Psoas muscle (tissue), 8 donors: ENCODE results near the gene RSRP1. TPM values are rescaled to one million over a fixed set of nuclear protein-coding genes. Genes with fewer than 3 reads are reported as not detected.
"Not testable (repeated sequence)": the region's sequence is repeated elsewhere in the genome, so short reads cannot be mapped to it uniquely, and the experiment has no call there.

ENCODE experiments used
- ATAC-seq, 4 donors: fragments of 200-7000 bp; cut with Tn5 transposase; one replicate each; pipeline ENCODE4 v1.9.1; 2020; ENCODE audit warnings: moderate library complexity in 3 of 4, mild to moderate bottlenecking in 2 of 4
- DNase-seq, 2 donors: peaks; one replicate each; pipeline ENCODE4 v3.0.0-alpha.2; 2020
- H3K27ac ChIP-seq: fragments of 200-600 bp; one replicate; pipeline ENCODE4 v1.8.0; 2022
- H3K27me3 ChIP-seq, 3 donors: fragments of 200-600 bp in 1 of 3; one replicate each; pipeline versions ENCODE4 v1.6.1 to v1.8.0; 2013 to 2022; ENCODE audit warnings: low read length in 2 of 3, mild to moderate bottlenecking in 2 of 3, moderate library complexity in 1 of 3; ENCODE audit not compliant: insufficient read depth in 3 of 3
- H3K36me3 ChIP-seq, 2 donors: fragments of 200-600 bp in 1 of 2; one replicate each; pipeline versions ENCODE4 v1.6.1 to v1.8.0; 2013 to 2022; ENCODE audit warnings: low read depth in 1 of 2, mild to moderate bottlenecking in 1 of 2, moderate library complexity in 1 of 2; ENCODE audit not compliant: insufficient read depth in 1 of 2
- H3K4me1 ChIP-seq: fragments of 200-600 bp; one replicate; pipeline ENCODE4 v1.8.0; 2022
- H3K4me3 ChIP-seq: fragments of 200-600 bp; one replicate; pipeline ENCODE4 v1.8.0; 2022; ENCODE audit warnings: mild to moderate bottlenecking
- H3K9me3 ChIP-seq: fragments of 200-600 bp; one replicate; pipeline ENCODE4 v1.8.0; 2022
- CTCF ChIP-seq: fragments of 200-600 bp; IDR thresholded peaks from one replicate; pipeline ENCODE4 v1.8.0; 2022; ENCODE audit warnings: antibody characterized with exemption
- WGBS, 3 donors: extraction: QIAGEN DNeasy Blood & Tissue Kit; methylation state at CpG; one replicate each; pipeline versions ENCODE4 v1.1.6 to v1.1.7; 2013; 5-methylcytosine and 5-hydroxymethylcytosine counted together
- intact Hi-C, 2 donors: fragments of 100-400 bp; cut with DNase I; formaldehyde crosslinking; loops; one replicate each; pipeline versions ENCODE4 v1.11.0 to v1.14.2; 2022
- long read RNA-seq, 2 donors: library from polyadenylated mRNA; unstranded; transcript quantifications; one replicate each; pipeline ENCODE4 v2.0.0, GENCODE V29; 2021
- polyA plus RNA-seq, 3 donors: library from polyadenylated mRNA; stranded (reverse); fragments of 200-250 nt; gene quantifications; one replicate each; pipeline ENCODE4 v1.2.3, GENCODE V29; 2013
- total RNA-seq, 4 donors: library from RNA; stranded (reverse); fragmentation: NEBNext Ultra II Directional in 2 of 4; extraction: Animal tissue kit (Norgen Biotek cat#: 25700) in 2 of 4; gene quantifications; one replicate each; pipeline versions ENCODE4 v1.2.1 to v1.2.4, GENCODE V29; 2021 to 2023
- donor health status: healthy with polysubstance abuse.
- donor health status: DM: no; HTN: no; CAD: no; lungs with moderate emphysema.
- donor health status: Bipolar disorder and iron deficiency.
- donor health status: healthy.
- donor health status: DM: yes; HTN: yes; CAD: no.
- donor health status: DM: no; HTN: no; CAD: no.
- donor health status: DM: no; HTN: no; CAD: no.
- donor health status: DM: yes; HTN: yes; CAD: no.

Gene RSRP1
- total RNA-seq (10 to 100 TPM in 3 of 4 donors, 1 to 10 TPM in 1; 9.6 to 35.7 (median 20.6) TPM), polyA plus RNA-seq (10 to 100 TPM; 15.4 to 36.5 (median 17.6) TPM)
- long read RNA-seq, donor 1, partial matches to known transcripts, result 1 of 9 reads
- long read RNA-seq, donor 1, other reads (novel, unspliced or antisense), result 4 of 9 reads
- long read RNA-seq, donor 2, partial matches to known transcripts, result 0 of 7 reads
- long read RNA-seq, donor 2, other reads (novel, unspliced or antisense), result 5 of 7 reads

- intact Hi-C loops, result loop anchor here in 1 of 2 donors (5.0 to 10.0 kb wide), 2 partner anchors 95 to 558 kb away; partner anchors contain the start of gene SELENON
Measured at GRCh38 chr1:25247024-25247828, at the start of gene RSRP1. TSS of gene RSRP1 (minus strand) at chr1:25247454. CDS start at chr1:25246963, 491 bp downstream.

GRCh38 chr1:25296501-25296900 lies 49.2 kb upstream of the RSRP1 start:
- H3K4me3 ChIP-seq, ATAC-seq, intact Hi-C loops: not testable (repeated sequence)

More at GRCh38 chr1:25247024-25247828, at the start of gene RSRP1:
- 0% methylated on average over 73 to 79 of the region's 79 CpGs for WGBS, 3 donors
- Histone ChIP-seq H3K4me1 (peaks cover 30% of the 10 kb centered on the region), H3K4me3 (peak within 1 kb of the TSS; percentile 87), H3K9me3 (no peaks in the 10 kb centered on the region), H3K36me3 (peaks cover 8 to 39% of the 10 kb centered on the region in 2 donors), H3K27ac (peak within 1 kb of the TSS; percentile 99), H3K27me3 (no peaks in the 10 kb centered on the region)
- no peak for TF ChIP-seq CTCF
- DNase-seq (peak; percentile 100), ATAC-seq (peak; percentile 91 to 94 (median 92))

DNA sequence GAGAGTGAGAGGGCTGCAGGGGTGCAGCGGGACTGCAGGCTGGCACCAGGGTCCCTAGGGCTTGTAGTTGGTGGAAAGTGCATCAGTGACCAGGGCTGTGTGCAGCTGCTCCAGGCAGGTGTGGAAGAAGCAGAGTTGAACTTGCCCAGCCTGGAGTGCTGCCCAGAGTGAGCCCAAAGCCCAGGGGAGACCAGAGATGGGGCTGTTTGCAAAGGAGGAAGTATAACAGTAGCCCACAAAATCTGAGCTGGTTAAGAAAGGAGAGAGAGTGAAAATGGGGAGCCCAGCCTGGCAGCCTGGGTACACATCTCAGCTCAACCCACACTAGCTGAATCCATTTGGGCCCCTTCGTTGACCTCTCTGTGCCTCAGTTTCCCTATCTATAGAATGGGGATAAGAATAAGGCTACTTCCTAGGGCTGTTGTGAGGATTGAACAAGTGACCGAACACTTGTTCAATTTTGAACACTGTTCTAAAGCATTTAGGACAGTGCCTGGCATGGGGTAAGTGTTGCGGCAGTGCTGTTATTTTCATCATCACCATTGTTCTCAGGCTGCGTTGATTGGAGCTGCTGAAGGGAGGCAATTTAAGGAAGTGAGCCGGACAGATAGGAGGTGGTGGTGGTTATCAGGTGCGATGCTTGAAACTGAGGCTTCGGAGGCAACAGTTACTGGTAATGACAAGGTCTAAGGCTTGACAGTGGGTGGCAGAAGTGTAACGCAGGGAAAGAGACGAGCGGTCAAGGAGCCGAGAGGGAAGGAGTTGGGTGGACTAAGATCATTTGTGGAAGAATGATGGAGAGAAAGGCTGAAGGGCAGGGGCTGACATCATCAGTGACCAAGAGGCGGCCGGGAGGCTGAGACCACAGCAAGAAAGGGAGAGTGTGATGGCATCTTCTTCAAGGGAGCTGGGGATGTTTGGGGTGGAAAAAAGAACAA lies 47.9 kb upstream of the RSRP1 start:
- H3K27me3 ChIP-seq, H3K4me3 ChIP-seq, H3K27ac ChIP-seq, intact Hi-C loops, ATAC-seq, H3K4me1 ChIP-seq, DNase-seq, H3K9me3 ChIP-seq, H3K36me3 ChIP-seq: not testable (repeated sequence)
- 77 to 86% (median 79%) methylated on average over 4 to 5 of the region's 14 CpGs for WGBS, 3 donors

More at GRCh38 chr1:25296501-25296900, 49.2 kb upstream of the RSRP1 start:
- not testable (repeated sequence) for H3K9me3 ChIP-seq, H3K4me1 ChIP-seq, H3K36me3 ChIP-seq, DNase-seq, H3K27me3 ChIP-seq, H3K27ac ChIP-seq
- WGBS, 3 donors, result 66 to 80% (median 72%) methylated on average over 5 to 6 of the region's 8 CpGs

DNA sequence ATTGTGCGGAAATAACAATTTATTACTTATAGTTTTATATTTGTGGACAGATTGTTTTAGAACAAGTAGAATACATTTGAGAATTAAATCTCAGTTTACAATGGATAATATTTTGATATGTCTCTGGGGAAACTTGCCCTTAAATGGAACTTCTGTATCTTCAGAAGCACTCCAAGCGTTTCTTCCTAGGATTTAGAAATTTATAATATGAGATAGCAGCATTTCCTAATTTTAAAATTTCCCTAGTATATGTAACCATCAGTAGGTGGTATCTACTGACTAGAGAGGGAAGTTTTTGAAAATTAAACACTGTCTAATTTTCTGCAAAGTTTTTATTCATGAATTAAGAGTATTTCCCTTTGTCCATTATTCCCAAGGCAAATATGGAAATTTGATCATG lies 46.2 kb upstream of the RSRP1 start:
- H3K27ac ChIP-seq, H3K4me3 ChIP-seq, H3K36me3 ChIP-seq, H3K9me3 ChIP-seq, H3K4me1 ChIP-seq, intact Hi-C loops, DNase-seq, H3K27me3 ChIP-seq, ATAC-seq: not testable (repeated sequence)
- WGBS, 3 donors, result 94 to 98% (median 96%) methylated on average over 2 of the region's 2 CpGs

- not testable (repeated sequence) for DNase-seq
- WGBS, 3 donors, result 14 to 25% (median 14%) methylated on average over 3 to 5 of the region's 6 CpGs
Measured at GRCh38 chr1:25290043-25290442, 42.8 kb upstream of the RSRP1 start.

GRCh38 chr1:25288573-25289101 lies 41.4 kb upstream of the RSRP1 start:
- H3K4me3 ChIP-seq, H3K27me3 ChIP-seq, H3K9me3 ChIP-seq, DNase-seq, H3K36me3 ChIP-seq, H3K4me1 ChIP-seq, H3K27ac ChIP-seq, ATAC-seq: not testable (repeated sequence)
- WGBS, 3 donors, result 75 to 83% (median 80%) methylated on average over 2 to 3 of the region's 8 CpGs
- intact Hi-C loops, result loop anchor here in 1 of 2 donors (5.0 kb wide), 2 partner anchors 119 to 229 kb away; no protein-coding TSS in a partner anchor

More at GRCh38 chr1:25290043-25290442, 42.8 kb upstream of the RSRP1 start:
- H3K36me3 ChIP-seq, intact Hi-C loops, H3K4me3 ChIP-seq, H3K27ac ChIP-seq, H3K27me3 ChIP-seq, H3K4me1 ChIP-seq, H3K9me3 ChIP-seq: not testable (repeated sequence)
- ATAC-seq, result peak in 2 of 4 donors; percentile 74 to 87

DNA sequence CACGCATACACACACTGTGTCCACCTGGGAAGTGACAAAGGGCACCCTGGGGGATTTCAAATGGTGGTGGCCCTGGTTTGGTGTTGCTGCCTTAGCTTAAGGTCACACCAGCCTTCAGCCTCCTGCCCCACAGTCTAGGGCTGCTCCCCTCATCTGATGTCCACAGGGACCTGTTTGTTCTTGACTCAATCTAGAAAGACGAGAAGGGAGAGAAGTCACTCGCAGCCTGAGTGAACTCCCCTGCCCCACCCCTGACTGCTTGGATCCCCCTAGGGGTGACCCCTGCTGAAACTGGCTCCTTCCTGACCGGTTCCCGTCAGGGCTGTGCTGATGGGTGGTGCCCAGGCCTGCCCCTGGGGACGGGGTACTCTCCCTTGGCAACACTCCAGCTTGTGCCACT lies 39.9 kb upstream of the RSRP1 start:
- 71 to 91% (median 79%) methylated on average over 3 to 5 of the region's 6 CpGs for WGBS, 3 donors

GRCh38 chr1:25285862-25286261 lies 38.6 kb upstream of the RSRP1 start:
- not testable (repeated sequence) for H3K9me3 ChIP-seq, H3K4me1 ChIP-seq, H3K4me3 ChIP-seq, H3K36me3 ChIP-seq, H3K27me3 ChIP-seq, DNase-seq, H3K27ac ChIP-seq, ATAC-seq
- intact Hi-C loops, result loop anchor here in 1 of 2 donors (5.0 kb wide), 2 partner anchors 121 to 231 kb away; no protein-coding TSS in a partner anchor
- WGBS, 3 donors, result 84 to 90% (median 88%) methylated on average over 3 of the region's 3 CpGs

More for the DNA sequence above, 39.9 kb upstream of the RSRP1 start:
- H3K4me1 ChIP-seq, ATAC-seq, DNase-seq, H3K27ac ChIP-seq, H3K9me3 ChIP-seq, H3K36me3 ChIP-seq, H3K4me3 ChIP-seq, H3K27me3 ChIP-seq: not testable (repeated sequence)
- intact Hi-C loops, result loop anchor here in 1 of 2 donors (5.0 kb wide), 2 partner anchors 120 to 230 kb away; no protein-coding TSS in a partner anchor

GRCh38 chr1:25279693-25280111 lies 32.4 kb upstream of the RSRP1 start:
- intact Hi-C loops, DNase-seq, H3K27me3 ChIP-seq, H3K36me3 ChIP-seq, H3K27ac ChIP-seq, ATAC-seq, H3K9me3 ChIP-seq, H3K4me1 ChIP-seq, H3K4me3 ChIP-seq: not testable (repeated sequence)
- 86 to 92% (median 89%) methylated on average over 4 of the region's 5 CpGs for WGBS, 3 donors
